GM19035 (cell line): ENCODE measurements around the gene WDFY1.

Source experiments
- ATAC-seq: cut with Tn5 transposase; IDR thresholded peaks from one replicate; pipeline ENCODE4 v1.9.1; 2021; ENCODE audit not compliant: unreplicated experiment

WDFY1 gene

GRCh38 chr2:223944703-223945531 lies at the start of gene WDFY1:
WDFY1 (minus strand) TSS chr2:223945335; CDS start chr2:223945284, 51 bp downstream.
- peak; percentile 80 for ATAC-seq

- no peak for ATAC-seq
Measured at GRCh38 chr2:223994562-223995162, 49.5 kb upstream of the WDFY1 start.

GRCh38 chr2:223993634-223994232 lies 48.6 kb upstream of the WDFY1 start:
- ATAC-seq = peak; percentile 73

- ATAC-seq = no peak
Measured at GRCh38 chr2:223991611-223992010, 46.5 kb upstream of the WDFY1 start.

- ATAC-seq = no peak
Measured at GRCh38 chr2:223989856-223990232, 44.7 kb upstream of the WDFY1 start.

GRCh38 chr2:223989206-223989855 lies 44.2 kb upstream of the WDFY1 start:
- ATAC-seq = no peak

GRCh38 chr2:223981241-223981640 lies 36.1 kb upstream of the WDFY1 start:
- no peak for ATAC-seq

GRCh38 chr2:223980803-223981202 lies 35.7 kb upstream of the WDFY1 start:
- no peak for ATAC-seq

- no peak for ATAC-seq
Measured at GRCh38 chr2:223980397-223980735, 35.2 kb upstream of the WDFY1 start.

GRCh38 chr2:223979730-223980396 lies 34.7 kb upstream of the WDFY1 start:
- ATAC-seq = no peak

- ATAC-seq = no peak
Measured at GRCh38 chr2:223978451-223978850, 33.3 kb upstream of the WDFY1 start.

- ATAC-seq = no peak
Measured at GRCh38 chr2:223976635-223977226, 31.6 kb upstream of the WDFY1 start.

- ATAC-seq = no peak
Measured at GRCh38 chr2:223973606-223974005, 28.5 kb upstream of the WDFY1 start.

GRCh38 chr2:223972656-223973102 lies 27.5 kb upstream of the WDFY1 start:
- ATAC-seq = no peak

- ATAC-seq = no peak
Measured at GRCh38 chr2:223971731-223972130, 26.6 kb upstream of the WDFY1 start.

GRCh38 chr2:223970343-223971128 lies 25.4 kb upstream of the WDFY1 start:
- peak; percentile 88 for ATAC-seq

- no peak for ATAC-seq
Measured at GRCh38 chr2:223969856-223970255, 24.7 kb upstream of the WDFY1 start.

GRCh38 chr2:223969315-223969714 lies 24.2 kb upstream of the WDFY1 start:
- ATAC-seq = no peak

- ATAC-seq = no peak
Measured at GRCh38 chr2:223967981-223968380, 22.8 kb upstream of the WDFY1 start.

- ATAC-seq = no peak
Measured at GRCh38 chr2:223959688-223960087, 14.6 kb upstream of the WDFY1 start.
